GM21367 (cell line): ENCODE measurements around the gene KIF5A.

Experiments
- ATAC-seq: cut with Tn5 transposase; IDR thresholded peaks from one replicate; pipeline ENCODE4 v1.9.1; 2021; ENCODE audit not compliant: unreplicated experiment

KIF5A gene

GRCh38 chr12:57628280-57629191 is 78.7 kb downstream of the KIF5A start:
- ATAC-seq = no peak

GRCh38 chr12:57629897-57630471 is 80.1 kb downstream of the KIF5A start:
- no peak for ATAC-seq

GRCh38 chr12:57630891-57631433 is 81.1 kb downstream of the KIF5A start:
- no peak for ATAC-seq

- no peak for ATAC-seq
Observed at GRCh38 chr12:57631566-57632072, 81.8 kb downstream of the KIF5A start.

- ATAC-seq = no peak
Observed at GRCh38 chr12:57632073-57632957, 82.5 kb downstream of the KIF5A start.

GRCh38 chr12:57632958-57633840 is 83.4 kb downstream of the KIF5A start, which contains the start of gene B4GALNT1:
TSS of gene B4GALNT1 (minus strand) at chr12:57633201. CDS start at chr12:57632132, 1,069 bp downstream.
- peak; percentile 47 for ATAC-seq
